ENCODE data around the gene TMC5.

TMC5 gene

DNA sequence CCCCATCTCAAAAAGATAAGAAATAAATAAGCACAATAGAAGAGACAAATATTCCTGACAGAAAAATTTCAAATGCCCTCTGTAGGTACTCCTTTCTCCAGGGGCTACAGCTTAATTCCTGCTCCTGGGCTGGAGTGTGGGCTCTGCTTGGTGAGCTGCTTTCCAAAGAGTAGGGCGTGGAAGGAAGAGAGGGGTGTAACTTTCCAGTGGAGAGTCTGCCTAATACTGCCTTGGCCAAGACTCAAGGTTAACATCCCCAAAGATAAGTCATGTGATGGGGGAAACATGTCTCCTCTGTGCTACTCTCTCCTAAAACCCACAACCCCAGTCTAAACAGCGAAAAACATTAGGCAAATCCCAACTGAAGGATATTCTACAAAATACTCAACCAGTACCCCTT lies 42.7 kb downstream of the TMC5 start:
- DNase-seq (ENCODE audit: low read depth in 2 of 2) = no peak

DNA sequence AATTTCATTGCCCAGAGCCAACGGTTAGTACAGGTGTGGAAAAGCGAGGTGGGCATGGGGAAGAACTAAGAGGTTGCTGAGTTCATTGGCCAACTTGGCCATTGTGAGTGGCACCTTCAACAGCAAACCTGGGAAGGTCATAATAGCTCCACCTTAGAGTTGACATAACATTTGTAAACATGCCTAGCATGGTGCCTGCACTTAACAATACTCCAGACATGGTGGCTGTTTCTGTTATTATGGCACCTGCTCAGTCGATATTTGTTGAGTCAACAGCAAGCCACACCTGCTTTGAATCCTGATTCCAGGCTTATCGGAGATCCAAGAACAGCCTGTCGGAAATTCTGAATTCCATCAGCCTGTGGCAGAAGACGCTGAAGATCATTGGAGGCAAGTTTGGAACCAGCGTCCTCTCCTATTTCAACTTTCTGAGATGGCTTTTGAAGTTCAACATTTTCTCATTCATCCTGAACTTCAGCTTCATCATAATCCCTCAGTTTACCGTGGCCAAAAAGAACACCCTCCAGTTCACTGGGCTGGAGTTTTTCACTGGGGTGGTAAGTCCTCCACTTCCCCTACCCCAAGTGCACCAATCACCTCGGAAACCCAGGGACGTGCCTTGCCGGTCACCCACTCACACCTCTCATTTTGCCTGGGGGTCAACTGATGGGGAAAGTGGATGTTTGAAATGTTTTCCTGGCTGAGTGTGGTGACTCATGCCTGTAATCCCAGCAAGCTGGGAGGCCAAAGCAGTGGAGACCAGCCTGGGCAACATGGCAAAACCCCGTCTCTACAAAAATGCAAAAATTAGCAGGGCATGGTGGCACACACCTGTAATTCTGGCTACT lies 46.0 kb downstream of the TMC5 start:
- DNase-seq (ENCODE audit: low read depth in 2 of 2) = no peak

- no peak for DNase-seq (ENCODE audit: low read depth in 2 of 2)
These were observed 50.6 kb downstream of the TMC5 start for GRCh38 chr16:19468300-19468699.

DNA sequence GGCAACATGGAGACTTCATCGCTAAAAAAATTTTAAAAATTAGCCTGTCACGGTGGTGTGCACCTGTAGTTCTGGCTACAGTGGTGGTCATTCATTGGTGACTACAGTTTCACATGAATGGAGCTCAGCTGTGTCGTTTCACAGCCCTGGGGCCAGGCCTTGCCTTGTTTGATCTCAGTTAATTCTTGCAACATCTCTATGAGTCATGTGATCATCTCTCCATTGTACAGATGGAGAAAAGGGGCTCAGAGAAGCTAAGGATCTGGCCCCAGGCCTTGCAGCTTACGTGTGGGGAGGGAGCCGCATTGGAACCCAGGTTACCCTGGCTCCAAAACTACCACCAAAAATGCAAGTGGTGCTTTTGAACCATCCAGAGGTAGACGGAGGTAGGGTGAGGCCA lies 54.8 kb downstream of the TMC5 start:
- no peak for DNase-seq (ENCODE audit: low read depth in 2 of 2)

GRCh38 chr16:19474617-19475016 lies 56.9 kb downstream of the TMC5 start:
- DNase-seq (ENCODE audit: low read depth in 2 of 2) = no peak

DNA sequence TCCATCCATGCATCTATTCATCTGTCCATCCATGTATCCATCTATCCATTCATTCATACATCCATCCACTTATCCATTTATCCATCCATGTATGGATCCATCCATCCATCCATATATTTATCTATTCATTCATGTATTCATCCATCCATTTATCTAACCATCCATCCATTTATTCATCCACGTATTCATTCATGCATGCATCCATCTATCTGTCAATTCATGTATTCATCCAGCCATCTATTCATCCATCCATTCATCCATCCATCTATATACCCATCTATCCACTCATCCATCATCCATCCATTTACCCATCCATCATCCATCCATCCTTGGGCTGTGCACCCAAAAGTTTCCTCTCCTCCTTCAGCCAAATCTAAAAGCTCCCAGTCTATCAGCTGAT lies 60.8 kb downstream of the TMC5 start:
- no peak for DNase-seq (ENCODE audit: low read depth in 2 of 2)

DNA sequence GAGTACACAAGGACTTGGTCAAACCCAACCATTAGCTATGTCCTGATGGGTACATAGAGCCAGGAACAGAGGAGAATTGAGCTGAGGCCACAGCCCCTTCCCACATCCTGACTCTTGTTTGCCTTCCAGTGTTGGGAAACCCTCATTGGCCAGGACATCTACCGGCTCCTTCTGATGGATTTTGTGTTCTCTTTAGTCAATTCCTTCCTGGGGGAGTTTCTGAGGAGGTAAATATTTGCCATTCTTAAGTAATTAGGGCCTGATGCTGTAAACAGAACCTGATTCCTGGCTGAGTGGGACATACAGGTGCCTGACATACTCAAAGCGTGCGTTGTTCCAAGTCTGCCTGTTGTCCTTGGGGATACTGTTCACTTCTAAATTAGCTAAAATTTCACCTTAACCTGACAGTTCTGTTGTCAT lies 61.6 kb downstream of the TMC5 start:
- no peak for DNase-seq (ENCODE audit: low read depth in 2 of 2)

DNA sequence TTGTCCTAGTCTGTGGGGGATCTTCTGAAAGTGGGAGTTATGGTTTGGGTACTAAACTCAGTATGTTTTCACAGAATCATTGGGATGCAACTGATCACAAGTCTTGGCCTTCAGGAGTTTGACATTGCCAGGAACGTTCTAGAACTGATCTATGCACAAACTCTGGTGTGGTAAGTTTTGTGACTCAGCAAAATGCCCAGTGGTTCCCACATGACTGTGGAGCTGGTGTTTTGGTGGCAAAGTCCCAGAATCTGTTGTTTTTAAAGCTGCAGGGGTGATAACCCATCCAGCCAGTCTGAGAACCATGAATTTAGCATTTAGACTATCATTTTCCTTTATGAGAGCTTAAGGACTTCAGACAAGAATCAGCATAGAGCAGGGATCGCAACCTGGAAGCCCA lies 63.6 kb downstream of the TMC5 start:
- no peak for DNase-seq (ENCODE audit: low read depth in 2 of 2)

DNA sequence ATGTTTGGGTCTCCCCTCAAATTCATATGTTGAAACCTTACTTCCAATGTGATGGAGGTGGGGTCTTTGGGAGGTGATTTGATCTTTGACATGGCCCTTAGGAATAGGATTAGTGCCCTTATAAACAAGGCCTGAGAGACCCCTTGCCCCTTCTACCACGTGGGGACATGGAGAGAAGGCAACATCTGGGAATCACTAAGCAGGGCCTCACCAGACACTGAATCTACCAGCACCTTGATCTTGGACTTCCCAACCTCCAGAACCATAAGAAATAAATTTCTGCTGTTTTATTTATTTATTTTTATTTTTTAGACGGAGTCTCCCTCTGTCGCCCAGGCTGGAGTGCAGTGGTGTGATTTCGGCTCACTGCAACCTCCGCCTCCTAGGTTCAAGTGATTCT lies 64.1 kb downstream of the TMC5 start:
- no peak for DNase-seq (ENCODE audit: low read depth in 2 of 2)

GRCh38 chr16:19482291-19482690 lies 64.6 kb downstream of the TMC5 start:
- DNase-seq (ENCODE audit: low read depth in 2 of 2) = no peak

GRCh38 chr16:19484096-19484495 lies 66.4 kb downstream of the TMC5 start:
- no peak for DNase-seq (ENCODE audit: low read depth in 2 of 2)

- DNase-seq (ENCODE audit: low read depth in 2 of 2) = no peak
These were observed 67.9 kb downstream of the TMC5 start for GRCh38 chr16:19485611-19486010.

GRCh38 chr16:19486051-19486450 lies 68.4 kb downstream of the TMC5 start:
- DNase-seq (ENCODE audit: low read depth in 2 of 2) = no peak

DNA sequence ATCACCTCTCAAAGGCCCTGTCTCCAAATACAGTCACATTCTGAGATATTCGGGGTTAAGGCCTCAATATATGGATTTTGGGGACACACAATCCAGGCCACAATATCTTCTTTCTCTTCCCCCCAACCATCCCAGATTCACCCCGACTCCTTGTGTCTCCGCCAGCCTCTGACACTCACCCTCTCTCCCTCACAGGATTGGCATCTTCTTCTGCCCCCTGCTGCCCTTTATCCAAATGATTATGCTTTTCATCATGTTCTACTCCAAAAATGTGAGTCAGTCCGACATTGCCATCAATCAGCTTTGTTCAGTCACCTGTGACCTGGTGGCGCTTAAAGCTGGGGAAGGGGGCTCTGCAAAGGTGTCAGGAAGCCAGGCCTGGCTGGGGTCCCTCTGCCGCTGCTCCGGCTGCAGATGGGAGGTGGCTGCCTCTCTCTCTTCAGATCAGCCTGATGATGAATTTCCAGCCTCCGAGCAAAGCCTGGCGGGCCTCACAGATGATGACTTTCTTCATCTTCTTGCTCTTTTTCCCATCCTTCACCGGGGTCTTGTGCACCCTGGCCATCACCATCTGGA lies 69.2 kb downstream of the TMC5 start:
- no peak for DNase-seq (ENCODE audit: low read depth in 2 of 2)

DNA sequence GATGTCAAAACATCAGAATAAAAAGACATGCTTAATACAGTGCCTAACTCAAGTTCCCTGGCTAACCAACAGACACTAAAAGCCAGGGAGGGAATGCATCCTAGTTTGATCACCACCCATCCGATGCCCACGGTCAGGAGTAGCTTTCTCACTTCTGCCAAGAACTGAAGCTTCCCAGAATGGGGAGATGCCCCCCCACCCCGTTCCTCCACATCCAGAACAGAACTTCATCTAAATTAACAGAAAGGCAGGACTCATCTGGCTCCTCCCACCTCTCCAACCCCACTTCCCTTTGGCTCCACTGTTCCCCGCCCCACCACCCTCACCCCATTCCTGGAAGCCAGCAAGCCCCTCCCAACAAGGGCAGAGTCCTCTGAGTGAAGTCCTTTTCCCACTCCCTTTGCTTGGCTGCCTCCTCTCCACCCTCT lies 70.5 kb downstream of the TMC5 start:
- DNase-seq (ENCODE audit: low read depth in 2 of 2) = no peak

DNA sequence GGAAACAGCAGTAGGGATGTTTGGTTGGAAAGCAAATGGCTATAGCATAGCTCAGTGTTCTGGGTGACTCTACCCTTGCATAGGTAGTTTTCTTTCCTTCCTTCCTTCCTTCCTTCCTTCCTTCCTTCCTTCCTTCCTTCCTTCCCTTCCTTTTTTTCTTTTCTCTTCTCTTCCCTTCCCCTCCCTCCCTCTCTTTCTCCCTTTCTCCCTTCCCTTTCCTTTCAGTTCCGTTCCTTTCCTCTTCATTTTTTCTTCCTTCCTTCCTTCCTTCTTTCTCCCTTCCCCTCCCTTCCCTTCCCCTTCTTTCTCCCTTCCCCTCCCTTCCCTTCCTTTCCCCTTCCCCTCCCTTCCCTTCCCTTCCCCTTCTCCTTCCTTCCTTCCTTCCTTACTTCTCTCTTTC lies 72.9 kb downstream of the TMC5 start:
- no peak for DNase-seq (ENCODE audit: low read depth in 2 of 2)

DNA sequence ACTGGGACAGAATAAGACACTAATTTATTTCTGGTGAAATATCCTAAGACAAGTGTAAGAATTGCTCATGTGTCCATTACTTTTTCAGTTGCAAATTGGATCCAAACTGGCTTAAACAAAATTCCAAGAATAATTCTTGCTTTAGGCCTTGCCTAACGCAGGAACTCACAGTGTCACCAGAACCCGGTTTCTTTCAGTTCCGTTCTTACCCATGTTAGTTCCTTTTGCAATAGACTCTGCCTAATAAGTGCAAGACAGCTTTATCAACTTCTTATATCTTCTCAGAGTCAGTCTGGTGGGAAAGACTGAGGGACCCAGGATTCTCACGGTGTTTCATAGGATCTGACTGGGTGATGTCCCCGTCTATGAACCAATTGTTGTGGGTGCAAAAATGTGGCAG lies 79.5 kb downstream of the TMC5 start:
- DNase-seq (ENCODE audit: low read depth in 2 of 2) = no peak

DNA sequence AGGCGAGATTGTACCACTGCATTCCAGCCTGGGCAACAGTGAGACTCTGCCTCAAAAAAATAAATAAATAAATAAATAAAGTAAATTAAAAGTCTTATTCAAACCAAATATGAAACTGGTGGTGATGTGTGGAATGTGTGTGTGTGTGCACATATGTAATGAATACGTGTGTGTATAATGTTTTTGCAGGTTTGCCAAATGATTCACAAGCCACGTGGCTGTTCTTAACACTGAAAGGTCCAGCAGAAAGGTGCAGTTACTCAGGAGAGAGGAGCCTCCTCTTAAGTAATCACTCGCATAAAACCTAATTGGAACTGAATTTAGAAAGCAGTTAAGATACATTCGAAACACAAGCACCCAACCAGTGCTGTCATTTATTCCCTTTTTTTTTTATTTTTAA lies 81.3 kb downstream of the TMC5 start:
- DNase-seq (ENCODE audit: low read depth in 2 of 2) = no peak

DNA sequence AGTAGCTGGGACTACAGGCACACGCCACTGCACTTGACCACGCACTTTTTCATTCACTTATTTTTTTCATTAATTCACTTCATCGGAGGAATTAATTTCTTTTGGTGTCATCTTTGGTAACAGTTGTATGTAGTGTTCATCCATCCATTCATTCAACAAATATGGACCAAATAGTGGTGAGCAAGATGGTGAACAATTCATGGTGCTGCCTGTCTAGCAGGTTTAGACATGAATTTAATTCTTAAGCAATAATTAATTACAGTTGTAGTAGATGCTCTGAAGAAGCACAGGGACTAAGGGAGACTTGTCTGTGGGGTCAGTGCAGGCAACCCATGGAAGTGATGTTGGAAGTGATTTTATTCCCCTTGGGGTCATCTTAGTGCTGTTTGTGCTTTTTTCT lies 81.8 kb downstream of the TMC5 start:
- DNase-seq (ENCODE audit: low read depth in 2 of 2) = no peak

- DNase-seq (ENCODE audit: low read depth in 2 of 2) = peak in 1 of 2 donors; percentile 38
These were observed 84.9 kb downstream of the TMC5 start for GRCh38 chr16:19502395-19503131.

DNA sequence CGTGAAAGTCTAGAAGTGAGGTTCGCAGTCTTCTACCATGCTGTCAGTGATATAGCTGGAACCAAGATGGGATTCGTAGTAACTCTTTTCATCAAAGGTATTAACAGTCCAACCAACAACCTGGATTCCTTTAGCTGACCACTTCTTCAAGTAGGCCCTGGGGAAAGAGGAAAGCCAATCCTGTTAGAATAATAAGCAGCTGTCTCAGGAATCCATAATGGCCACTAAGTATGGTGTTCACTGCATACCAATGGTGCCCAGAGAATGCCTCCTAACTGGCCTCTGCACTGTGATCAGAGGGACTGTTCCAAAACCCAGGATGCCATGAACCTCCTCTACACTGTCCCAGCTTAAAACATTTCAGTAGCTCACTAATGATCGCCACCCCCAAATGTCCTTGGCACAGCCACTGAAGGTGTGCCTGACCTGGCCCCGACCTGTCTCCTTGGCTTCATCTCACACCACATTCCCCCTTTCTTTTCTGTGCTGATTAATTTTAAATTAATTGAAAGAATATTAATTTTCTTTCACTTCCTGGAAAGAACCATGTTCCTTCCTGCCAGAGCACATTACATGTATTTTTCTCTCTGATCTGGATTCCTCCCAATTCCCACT lies 85.9 kb downstream of the TMC5 start:
- DNase-seq (ENCODE audit: low read depth in 2 of 2) = no peak

- DNase-seq (ENCODE audit: low read depth in 2 of 2) = no peak
These were observed 88.1 kb downstream of the TMC5 start for GRCh38 chr16:19505600-19506303.
